HG03045 (cell line): Measurements from ENCODE around the gene ATP8A1.

Experiments used
- ATAC-seq: cut with Tn5 transposase; IDR thresholded peaks from one replicate; pipeline ENCODE4 v1.9.1; 2021; ENCODE audit warnings: mild to moderate bottlenecking, moderate library complexity; ENCODE audit not compliant: unreplicated experiment

ATP8A1 gene

GRCh38 chr4:42628740-42629139 is 28.2 kb downstream of the ATP8A1 start:
- ATAC-seq, result no peak

- ATAC-seq, result peak; percentile 92
These were observed 28.8 kb downstream of the ATP8A1 start for GRCh38 chr4:42627885-42628646.

- no peak for ATAC-seq
These were observed 30.2 kb downstream of the ATP8A1 start for GRCh38 chr4:42626629-42627146.

- ATAC-seq, result no peak
These were observed 31.6 kb downstream of the ATP8A1 start for GRCh38 chr4:42625329-42625728.

- ATAC-seq, result no peak
These were observed 32.4 kb downstream of the ATP8A1 start for GRCh38 chr4:42624551-42624950.

- ATAC-seq, result no peak
These were observed 38.9 kb downstream of the ATP8A1 start for GRCh38 chr4:42618023-42618422.

GRCh38 chr4:42617030-42617429 is 39.9 kb downstream of the ATP8A1 start:
- no peak for ATAC-seq

GRCh38 chr4:42616572-42616971 is 40.3 kb downstream of the ATP8A1 start:
- no peak for ATAC-seq

GRCh38 chr4:42615131-42615763 is 41.7 kb downstream of the ATP8A1 start:
- no peak for ATAC-seq

- no peak for ATAC-seq
These were observed 44.0 kb downstream of the ATP8A1 start for GRCh38 chr4:42612898-42613297.

- ATAC-seq, result no peak
These were observed 46.0 kb downstream of the ATP8A1 start for GRCh38 chr4:42610941-42611340.

GRCh38 chr4:42609051-42609450 is 47.9 kb downstream of the ATP8A1 start:
- no peak for ATAC-seq

GRCh38 chr4:42608551-42608950 is 48.4 kb downstream of the ATP8A1 start:
- ATAC-seq, result no peak

GRCh38 chr4:42607011-42607726 is 49.7 kb downstream of the ATP8A1 start:
- no peak for ATAC-seq

GRCh38 chr4:42605264-42605663 is 51.6 kb downstream of the ATP8A1 start:
- no peak for ATAC-seq

GRCh38 chr4:42603862-42604261 is 53.0 kb downstream of the ATP8A1 start:
- no peak for ATAC-seq

GRCh38 chr4:42600578-42600977 is 56.3 kb downstream of the ATP8A1 start:
- ATAC-seq, result no peak

- peak; percentile 87 for ATAC-seq
These were observed 60.0 kb downstream of the ATP8A1 start for GRCh38 chr4:42596918-42597317.

- no peak for ATAC-seq
These were observed 62.0 kb downstream of the ATP8A1 start for GRCh38 chr4:42594888-42595287.

GRCh38 chr4:42588909-42589308 is 68.0 kb downstream of the ATP8A1 start:
- no peak for ATAC-seq

GRCh38 chr4:42586775-42587174 is 70.1 kb downstream of the ATP8A1 start:
- ATAC-seq, result no peak

- ATAC-seq, result no peak
These were observed 77.0 kb downstream of the ATP8A1 start for GRCh38 chr4:42579903-42580302.
